HG02870 (cell line): Measurements from ENCODE around the gene AXIN1.
A peak's percentile ranks its signal among the peaks of the same experiment; 100 is the strongest.
"Not testable (repeated sequence)": the region's sequence is repeated elsewhere in the genome, so short reads cannot be mapped to it uniquely, and the experiment has no call there.

Source experiments
- ATAC-seq: cut with Tn5 transposase; IDR thresholded peaks from one replicate; pipeline ENCODE4 v1.9.1; 2021; ENCODE audit warnings: mild to moderate bottlenecking, moderate library complexity; ENCODE audit not compliant: unreplicated experiment

The AXIN1 gene

GRCh38 chr16:352547-353403, at the start of gene AXIN1:
Gene AXIN1 (minus strand): TSS chr16:352723. CDS start chr16:347025, 5,698 bp downstream.
- ATAC-seq: peak; percentile 65

GRCh38 chr16:401468-402348, 49.2 kb upstream of the AXIN1 start, which contains the start of gene DECR2:
Gene DECR2 (plus strand): TSS chr16:401885. CDS start chr16:401964, 79 bp downstream.
- ATAC-seq: peak; percentile 40

GRCh38 chr16:400061-400591, 47.6 kb upstream of the AXIN1 start:
- no peak for ATAC-seq

- ATAC-seq: no peak
Observed at GRCh38 chr16:399340-400019, 47.0 kb upstream of the AXIN1 start.

- ATAC-seq: no peak
Observed at GRCh38 chr16:398561-399339, 46.2 kb upstream of the AXIN1 start.

GRCh38 chr16:397736-398332, 45.3 kb upstream of the AXIN1 start:
- no peak for ATAC-seq

GRCh38 chr16:397135-397661, 44.7 kb upstream of the AXIN1 start, which contains the start of gene NME4:
Gene NME4 (plus strand): TSS chr16:397199. CDS start chr16:397223, 24 bp downstream.
- no peak for ATAC-seq

- ATAC-seq: no peak
Observed at GRCh38 chr16:396605-397004, 44.1 kb upstream of the AXIN1 start.

- no peak for ATAC-seq
Observed at GRCh38 chr16:396199-396598, 43.7 kb upstream of the AXIN1 start.

- no peak for ATAC-seq
Observed at GRCh38 chr16:392450-393030, 40.0 kb upstream of the AXIN1 start.

- no peak for ATAC-seq
Observed at GRCh38 chr16:391885-392335, 39.4 kb upstream of the AXIN1 start.

- ATAC-seq: no peak
Observed at GRCh38 chr16:389352-389751, 36.8 kb upstream of the AXIN1 start.

- not testable (repeated sequence) for ATAC-seq
Observed at GRCh38 chr16:387761-388666, 35.5 kb upstream of the AXIN1 start.

GRCh38 chr16:386641-387156, 34.2 kb upstream of the AXIN1 start:
- no peak for ATAC-seq

- ATAC-seq: no peak
Observed at GRCh38 chr16:383326-384051, 31.0 kb upstream of the AXIN1 start.

GRCh38 chr16:381789-382717, 29.5 kb upstream of the AXIN1 start, which contains the start of gene PGAP6:
Gene PGAP6 (minus strand): TSS chr16:381978. CDS start chr16:381821, 157 bp downstream.
- ATAC-seq: no peak
